Astrocyte (in vitro differentiated cells and primary cell): ENCODE results near the gene MBP. TPM values are rescaled to one million over a fixed set of nuclear protein-coding genes. Genes with fewer than 3 reads are reported as not detected.

Source experiments
- DNase-seq: peaks from one replicate; pipeline ENCODE4 v3.0.0-alpha.2; 2010; ENCODE audit warnings: low read depth
- FAIRE-seq: peaks from 2 replicates; lab custom pipeline; 2011; peaks lifted over from hg19 to GRCh38; lab: Jason Lieb, UNC
- H2AFZ ChIP-seq: 2 replicates; pipeline ENCODE4 v1.6.0; 2012; ENCODE audit warnings: low read depth, low read length, inconsistent platforms
- H3K27ac ChIP-seq: 2 replicates; pipeline ENCODE4 v1.5.1; 2011; ENCODE audit warnings: low read depth, low read length, inconsistent platforms
- H3K27me3 ChIP-seq: 2 replicates; pipeline ENCODE4 v1.6.0; 2011; ENCODE audit warnings: low read length, inconsistent platforms; ENCODE audit not compliant: insufficient read depth
- H3K36me3 ChIP-seq: 2 replicates; pipeline ENCODE4 v1.5.1; 2011; ENCODE audit warnings: low read length, inconsistent platforms; ENCODE audit not compliant: insufficient read depth
- H3K4me1 ChIP-seq: 2 replicates; pipeline ENCODE4 v1.5.1; 2011; ENCODE audit warnings: low read length, inconsistent platforms; ENCODE audit not compliant: insufficient read depth
- H3K4me2 ChIP-seq: 2 replicates; pipeline ENCODE4 v1.6.0; 2012; ENCODE audit warnings: low read length, inconsistent platforms
- H3K4me3 ChIP-seq: 2 replicates; pipeline ENCODE4 v1.5.1; 2011; ENCODE audit warnings: low read depth, mild to moderate bottlenecking, low read length, inconsistent platforms; ENCODE audit not compliant: insufficient read depth
- H3K79me2 ChIP-seq: 2 replicates; pipeline ENCODE4 v1.6.0; 2012; ENCODE audit warnings: mild to moderate bottlenecking, low read length, inconsistent platforms; ENCODE audit not compliant: insufficient read depth
- H3K9ac ChIP-seq: 2 replicates; pipeline ENCODE4 v1.6.0; 2012; ENCODE audit warnings: mild to moderate bottlenecking, low read length, inconsistent platforms
- H3K9me3 ChIP-seq: 2 replicates; pipeline ENCODE4 v1.5.1; 2012; ENCODE audit warnings: low read depth, mild to moderate bottlenecking, low read length, inconsistent platforms; ENCODE audit not compliant: insufficient read depth
- H4K20me1 ChIP-seq: 2 replicates; pipeline ENCODE4 v1.6.0; 2012; ENCODE audit warnings: low read length, inconsistent platforms; ENCODE audit not compliant: insufficient read depth
- H3K27ac Mint-ChIP-seq: one replicate; pipeline ENCODE4 v1.8.0; 2021; ENCODE audit warnings: mild to moderate bottlenecking, mixed read lengths; ENCODE audit not compliant: unreplicated experiment
- H3K27me3 Mint-ChIP-seq: one replicate; pipeline ENCODE4 v1.8.0; 2021; ENCODE audit warnings: low read depth, mixed read lengths; ENCODE audit not compliant: unreplicated experiment
- H3K36me3 Mint-ChIP-seq: one replicate; pipeline ENCODE4 v1.8.0; 2021; ENCODE audit warnings: low read depth, mixed read lengths; ENCODE audit not compliant: unreplicated experiment
- H3K4me1 Mint-ChIP-seq: one replicate; pipeline ENCODE4 v1.8.0; 2021; ENCODE audit warnings: low read depth, mixed read lengths; ENCODE audit not compliant: unreplicated experiment
- H3K4me3 Mint-ChIP-seq: one replicate; pipeline ENCODE4 v1.8.0; 2021; ENCODE audit warnings: mild to moderate bottlenecking, moderate library complexity, mixed read lengths; ENCODE audit not compliant: unreplicated experiment
- H3K9me3 Mint-ChIP-seq: one replicate; pipeline ENCODE4 v1.8.0; 2021; ENCODE audit warnings: mild to moderate bottlenecking, mixed read lengths; ENCODE audit not compliant: unreplicated experiment
- CTCF ChIP-seq: IDR thresholded peaks from 2 replicates; pipeline ENCODE4 v1.5.1; 2011; ENCODE audit warnings: low read depth, mild to moderate bottlenecking, inconsistent platforms, low read length, moderate library complexity; ENCODE audit not compliant: insufficient read depth
- EZH2 ChIP-seq: IDR thresholded peaks from 2 replicates; pipeline ENCODE4 v1.6.1; 2012; ENCODE audit warnings: mild to moderate bottlenecking, low read length, inconsistent platforms; ENCODE audit not compliant: insufficient read depth
- total RNA-seq: library from RNA; stranded (reverse); gene quantifications from 2 replicates; pipeline ENCODE4 v1.2.1, GENCODE V29; 2021

Gene MBP
- total RNA-seq, 1 donor from 2014 or later = 11.4 TPM

GRCh38 chr18:77004555-77005380 is 127.8 kb downstream of the MBP start:
- Mint-ChIP-seq H3K27ac (no peak overlapping the region), H3K36me3 (no peaks in the 10 kb centered on the region), H3K27me3 (peaks cover 16% of the 10 kb centered on the region), H3K9me3 (no peaks in the 10 kb centered on the region), H3K4me3 (no peak overlapping the region), H3K4me1 (peaks cover 3% of the 10 kb centered on the region)
- H2AFZ ChIP-seq = no peak overlapping the region
- no peaks in the 10 kb centered on the region for H3K79me2 ChIP-seq
- no peak for TF ChIP-seq EZH2
- H3K36me3 ChIP-seq = no peaks in the 10 kb centered on the region
- no peaks in the 10 kb centered on the region for H3K9me3 ChIP-seq
- no peaks in the 10 kb centered on the region for H3K27me3 ChIP-seq
- no peak overlapping the region for H3K4me2 ChIP-seq
- H3K9ac ChIP-seq = no peak overlapping the region
- no peak overlapping the region for H3K27ac ChIP-seq
- H3K4me1 ChIP-seq = no peaks in the 10 kb centered on the region
- FAIRE-seq = no peak
- DNase-seq = no peak
- no peak overlapping the region for H3K4me3 ChIP-seq
- H4K20me1 ChIP-seq = no peaks in the 10 kb centered on the region

GRCh38 chr18:77003316-77003715 is 129.3 kb downstream of the MBP start:
- H3K27me3 Mint-ChIP-seq = peaks cover 19% of the 10 kb centered on the region
- no peak for FAIRE-seq
- TF ChIP-seq CTCF (no peak), EZH2 (no peak)

GRCh38 chr18:77002496-77002895 is 130.1 kb downstream of the MBP start:
- H3K36me3 ChIP-seq = no peaks in the 10 kb centered on the region
- H3K27ac ChIP-seq = no peak overlapping the region
- no peak overlapping the region for H3K9ac ChIP-seq
- H3K4me3 ChIP-seq = no peak overlapping the region
- peaks cover 1% of the 10 kb centered on the region for H3K4me1 Mint-ChIP-seq
- H3K4me3 Mint-ChIP-seq = no peak overlapping the region
- H2AFZ ChIP-seq = no peak overlapping the region
- no peak overlapping the region for H3K4me2 ChIP-seq
- H3K27me3 ChIP-seq = no peaks in the 10 kb centered on the region
- TF ChIP-seq EZH2 (no peak), CTCF (no peak)
- H3K9me3 Mint-ChIP-seq = no peaks in the 10 kb centered on the region
- H3K79me2 ChIP-seq = no peaks in the 10 kb centered on the region
- no peaks in the 10 kb centered on the region for H3K36me3 Mint-ChIP-seq
- H3K27me3 Mint-ChIP-seq = peaks cover 19% of the 10 kb centered on the region
- FAIRE-seq = no peak
- H3K9me3 ChIP-seq = no peaks in the 10 kb centered on the region
- no peaks in the 10 kb centered on the region for H3K4me1 ChIP-seq
- DNase-seq = no peak
- no peaks in the 10 kb centered on the region for H4K20me1 ChIP-seq
- H3K27ac Mint-ChIP-seq = no peak overlapping the region

More at GRCh38 chr18:77003316-77003715, 129.3 kb downstream of the MBP start:
- no peak overlapping the region for H3K4me2 ChIP-seq
- H3K36me3 ChIP-seq = no peaks in the 10 kb centered on the region
- DNase-seq = no peak
- H4K20me1 ChIP-seq = no peaks in the 10 kb centered on the region
- no peak overlapping the region for H3K4me3 Mint-ChIP-seq
- H3K79me2 ChIP-seq = no peaks in the 10 kb centered on the region
- H3K36me3 Mint-ChIP-seq = no peaks in the 10 kb centered on the region
- H3K9ac ChIP-seq = no peak overlapping the region
- no peaks in the 10 kb centered on the region for H3K27me3 ChIP-seq
- no peak overlapping the region for H3K27ac Mint-ChIP-seq
- peaks cover 3% of the 10 kb centered on the region for H3K4me1 Mint-ChIP-seq
- no peak overlapping the region for H3K4me3 ChIP-seq
- no peaks in the 10 kb centered on the region for H3K9me3 Mint-ChIP-seq
- no peak overlapping the region for H2AFZ ChIP-seq
- H3K9me3 ChIP-seq = no peaks in the 10 kb centered on the region
- H3K27ac ChIP-seq = no peak overlapping the region
- no peaks in the 10 kb centered on the region for H3K4me1 ChIP-seq
